Vagina (tissue), 2 donors: ENCODE data around the gene P2RY8. TPM values are rescaled to one million over a fixed set of nuclear protein-coding genes. Genes with fewer than 3 reads are reported as not detected.
A peak's percentile ranks its signal among the peaks of the same experiment; 100 is the strongest.
"Not testable (repeated sequence)": the region's sequence is repeated elsewhere in the genome, so short reads cannot be mapped to it uniquely, and the experiment has no call there.

Source experiments
- DNase-seq, 2 donors: peaks; one replicate each; pipeline ENCODE4 v3.0.0-alpha.2; 2017; ENCODE audit errors: extremely low spot score in 2 of 2
- H3K27ac ChIP-seq: fragments of 200-600 bp; sonication (generic); one replicate; pipeline ENCODE4 v1.5.1; 2019
- H3K27me3 ChIP-seq: fragments of 200-600 bp; sonication (generic); one replicate; pipeline ENCODE4 v1.5.1; 2019
- H3K36me3 ChIP-seq, 2 donors: fragments of 200-600 bp; sonication (generic); one replicate each; pipeline ENCODE4 v1.5.1; 2017 to 2019
- H3K4me1 ChIP-seq: fragments of 200-600 bp; sonication (generic); one replicate; pipeline ENCODE4 v1.5.1; 2019
- H3K4me3 ChIP-seq, 2 donors: fragments of 200-600 bp; sonication (generic); 1 replicate in 1 of 2; 2 replicates in 1 of 2; pipeline ENCODE4 v1.5.1; 2016 to 2019
- H3K9me3 ChIP-seq: fragments of 200-600 bp; sonication (generic); one replicate; pipeline ENCODE4 v1.5.1; 2019
- CTCF ChIP-seq, 3 experiments: fragments of 450-650 bp in 2 of 3; fragments of 200-600 bp in 1 of 3; sonication (generic) in 1 of 3; IDR thresholded peaks; one replicate each; pipeline ENCODE4 v1.5.1; 2017 to 2019; ENCODE audit warnings: antibody characterized with exemption in 3 of 3, mild to moderate bottlenecking in 2 of 3, moderate library complexity in 2 of 3
- POLR2A ChIP-seq, 2 donors: fragments of 450-650 bp; IDR thresholded peaks; one replicate each; pipeline ENCODE4 v1.6.1; 2017; ENCODE audit warnings: antibody characterized with exemption in 2 of 2, mild to moderate bottlenecking in 2 of 2, moderate library complexity in 2 of 2
- POLR2AphosphoS5 ChIP-seq, 2 donors: sonication (generic); formaldehyde crosslinking; IDR thresholded peaks; one replicate each; pipeline ENCODE4 v1.9.0; 2017; ENCODE audit warnings: antibody characterized with exemption in 2 of 2, mild to moderate bottlenecking in 2 of 2, low read depth in 1 of 2; ENCODE audit not compliant: insufficient read depth in 1 of 2
- intact Hi-C: fragments of 100-400 bp; cut with DNase I; formaldehyde crosslinking; loops from one replicate; pipeline ENCODE4 v1.15.1; 2023
- total RNA-seq: library from RNA; depleted of rRNA; stranded (reverse); fragments of >200 nt; gene quantifications from one replicate; pipeline ENCODE4 v1.2.3, GENCODE V29; 2016

Gene P2RY8
- total RNA-seq, 1 donor from 2014 or later: 0.74 TPM

DNA sequence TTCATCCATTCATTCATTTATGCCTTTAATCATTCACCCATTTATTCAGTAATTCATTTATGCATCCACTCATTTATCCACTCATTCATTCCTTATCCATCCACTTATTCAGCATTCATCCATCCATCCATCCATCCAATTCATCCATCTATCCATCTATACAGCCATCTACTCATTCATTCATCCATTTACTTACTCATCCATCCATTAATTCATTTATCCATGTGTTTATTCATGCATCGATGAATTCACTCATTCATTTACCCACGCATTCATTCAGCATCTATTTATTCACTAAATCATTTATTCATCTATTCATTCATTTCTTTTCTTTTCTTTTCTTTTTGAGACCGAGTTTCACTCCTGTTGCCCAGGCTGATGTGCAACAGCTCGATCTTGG, 10.4 kb downstream of the P2RY8 start:
- intact Hi-C loops: no loop called here
- Histone ChIP-seq H3K36me3 (no peaks in the 10 kb centered on the region), H3K4me3 (no peak overlapping the region), H3K27me3 (no peaks in the 10 kb centered on the region), H3K9me3 (no peaks in the 10 kb centered on the region), H3K27ac (no peak overlapping the region), H3K4me1 (no peaks in the 10 kb centered on the region)
- no peak for TF ChIP-seq POLR2A (IDR thresholded peaks at IDR 0.05)
- DNase-seq: no peak

DNA sequence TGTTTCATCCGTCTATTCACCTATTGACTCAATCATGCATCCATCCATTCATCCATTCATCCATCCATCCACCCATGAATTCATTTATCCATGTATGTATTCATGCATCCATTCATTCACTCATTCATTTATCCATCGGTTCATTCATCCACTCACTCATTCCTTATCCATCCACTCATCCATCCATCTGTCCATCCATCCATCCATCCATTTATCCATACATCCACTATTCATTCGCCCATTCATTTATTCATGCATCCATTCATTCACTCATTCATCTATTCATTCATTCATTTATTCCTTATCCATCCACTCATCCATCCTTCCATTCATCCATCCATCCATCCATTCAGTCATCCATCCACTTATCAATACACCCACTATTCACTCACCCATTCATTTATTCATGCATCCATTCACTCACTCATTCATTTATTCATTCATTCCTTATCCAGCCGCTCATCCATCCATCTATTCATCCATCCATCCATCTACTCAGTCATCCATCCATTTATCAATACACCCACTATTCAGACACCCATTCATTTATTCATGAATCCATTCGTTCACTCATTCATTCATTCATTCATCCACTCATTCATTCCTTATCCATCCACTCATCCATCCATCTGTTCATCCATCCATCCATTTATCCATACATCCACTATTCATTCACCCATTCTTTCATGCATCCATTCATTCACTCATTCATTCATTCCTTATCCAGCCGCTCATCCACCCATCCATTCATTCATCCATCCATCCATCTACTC, 11.2 kb downstream of the P2RY8 start:
- no peaks in the 10 kb centered on the region for H3K9me3 ChIP-seq
- no peak overlapping the region for H3K27ac ChIP-seq
- H3K36me3 ChIP-seq: no peaks in the 10 kb centered on the region
- intact Hi-C loops: no loop called here
- no peak overlapping the region for H3K4me3 ChIP-seq
- TF ChIP-seq POLR2A (IDR thresholded peaks at IDR 0.05) (no peak), POLR2AphosphoS5 (IDR thresholded peaks at IDR 0.05; ENCODE audit: insufficient read depth in 1 of 2, low read depth in 1 of 2) (no peak), CTCF (IDR thresholded peaks at IDR 0.05) (no peak)
- H3K27me3 ChIP-seq: no peaks in the 10 kb centered on the region
- DNase-seq: no peak
- H3K4me1 ChIP-seq: no peaks in the 10 kb centered on the region

DNA sequence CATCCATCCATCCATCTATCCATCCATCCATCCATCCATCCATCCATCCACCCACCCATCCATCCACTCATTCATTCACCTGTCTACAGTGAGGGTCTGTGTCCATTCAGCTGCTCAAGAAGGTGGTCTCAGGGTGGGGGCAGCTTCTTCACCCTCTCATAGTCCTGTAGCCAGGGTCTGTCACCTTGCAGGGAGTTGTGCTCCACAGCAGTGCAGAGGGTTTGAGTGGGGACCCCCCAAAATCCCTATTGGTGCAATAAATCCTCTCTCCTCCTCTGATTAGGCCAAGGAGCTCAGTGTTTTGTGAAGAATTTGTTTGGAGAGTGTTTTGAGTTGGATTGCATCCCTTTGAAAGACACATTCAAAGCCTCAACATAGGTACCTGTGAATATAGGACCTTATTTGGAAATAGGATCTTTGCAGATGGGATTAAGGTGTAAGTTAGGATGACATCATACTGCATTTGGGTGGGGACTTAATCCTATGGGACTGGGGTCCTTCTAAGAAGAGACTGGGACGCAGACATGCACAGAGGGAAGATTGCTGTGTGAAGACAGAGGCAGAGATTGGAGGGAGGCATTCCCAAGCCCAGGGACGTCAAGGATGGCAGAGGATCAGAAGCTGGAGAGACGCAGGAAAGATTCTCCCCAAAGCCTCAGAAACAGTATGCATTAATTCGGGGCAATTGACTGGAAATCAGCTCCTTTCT, 12.0 kb downstream of the P2RY8 start:
- Histone ChIP-seq H3K36me3 (no peaks in the 10 kb centered on the region), H3K4me1 (no peaks in the 10 kb centered on the region), H3K27me3 (no peaks in the 10 kb centered on the region), H3K9me3 (no peaks in the 10 kb centered on the region), H3K27ac (no peak overlapping the region), H3K4me3 (no peak overlapping the region)
- no peak for TF ChIP-seq CTCF (IDR thresholded peaks at IDR 0.05)
- intact Hi-C loops: no loop called here
- DNase-seq: peak in 1 of 2 donors; percentile 47

DNA sequence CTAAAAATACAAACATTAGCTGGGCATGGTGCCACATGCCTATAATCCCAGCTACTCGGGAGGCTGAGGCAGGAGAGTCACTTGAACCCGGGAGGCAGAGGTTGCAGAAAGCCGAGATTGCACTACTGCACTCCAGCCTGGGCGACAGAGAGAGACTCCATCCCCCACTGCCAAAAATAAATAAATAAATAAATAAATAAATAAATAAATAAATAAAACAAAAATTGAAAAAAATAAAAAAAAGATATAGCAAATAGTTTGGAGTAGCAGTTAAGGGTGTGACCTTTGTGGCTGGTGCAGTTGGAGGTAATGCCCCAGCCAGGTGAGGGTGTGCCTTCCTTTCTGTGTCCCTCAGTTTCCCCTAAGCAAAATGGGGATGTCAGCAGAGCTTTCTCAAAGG, 14.1 kb downstream of the P2RY8 start:
- H3K4me1 ChIP-seq, H3K36me3 ChIP-seq, H3K27ac ChIP-seq, intact Hi-C loops, H3K4me3 ChIP-seq, H3K9me3 ChIP-seq, H3K27me3 ChIP-seq, DNase-seq: not testable (repeated sequence)

DNA sequence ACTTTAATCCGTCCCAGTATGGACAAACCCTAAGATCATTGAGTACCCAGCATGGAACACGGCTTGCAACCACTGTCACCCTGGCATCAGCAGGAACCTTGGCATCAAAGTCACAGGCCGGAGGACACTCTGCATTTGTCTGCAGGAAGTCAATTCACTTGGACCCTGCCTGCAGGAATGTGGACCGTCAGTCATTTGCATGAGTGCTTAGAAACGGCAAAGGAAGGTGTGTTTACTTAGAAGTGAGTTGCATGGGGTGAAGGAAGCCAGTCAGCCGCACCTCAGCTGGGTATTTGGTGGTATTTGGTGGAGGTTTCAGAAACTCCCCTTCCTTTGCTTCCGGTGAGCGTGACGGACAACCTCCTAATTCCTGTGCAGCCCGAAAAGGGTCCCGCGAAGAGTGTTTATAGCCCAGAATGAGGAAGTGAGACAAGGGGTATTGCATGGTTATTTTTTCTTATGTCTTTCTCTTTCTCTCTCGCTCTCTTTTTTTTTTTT, 15.5 kb downstream of the P2RY8 start:
- Histone ChIP-seq H3K4me3 (no peak overlapping the region), H3K36me3 (no peaks in the 10 kb centered on the region), H3K4me1 (no peaks in the 10 kb centered on the region), H3K27ac (no peak overlapping the region), H3K9me3 (no peaks in the 10 kb centered on the region), H3K27me3 (no peaks in the 10 kb centered on the region)
- peak in 1 of 2 donors; percentile 69 for DNase-seq
- intact Hi-C loops: no loop called here
- TF ChIP-seq POLR2AphosphoS5 (IDR thresholded peaks at IDR 0.05; ENCODE audit: insufficient read depth in 1 of 2, low read depth in 1 of 2): no peak

DNA sequence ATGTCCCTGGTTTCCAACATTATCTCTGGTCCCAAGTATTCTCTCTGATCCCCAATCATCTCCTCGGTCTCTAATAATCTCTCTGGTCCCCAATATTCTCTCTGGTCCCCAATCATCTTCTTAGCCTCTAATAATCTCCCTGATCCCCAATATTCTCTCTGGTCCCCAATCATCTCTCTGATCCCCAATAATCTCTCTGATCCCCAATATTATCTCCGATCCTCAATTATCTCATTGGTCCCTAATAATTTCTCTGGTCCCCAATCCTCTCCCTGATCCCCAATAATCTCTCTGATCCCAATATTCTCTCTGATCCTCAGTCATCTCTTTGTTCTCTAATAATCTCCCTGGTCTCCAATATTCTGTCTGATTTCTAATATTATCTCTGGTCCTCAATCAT, 16.6 kb downstream of the P2RY8 start:
- intact Hi-C loops: no loop called here
- DNase-seq: no peak
- TF ChIP-seq POLR2A (IDR thresholded peaks at IDR 0.05) (no peak), POLR2AphosphoS5 (IDR thresholded peaks at IDR 0.05; ENCODE audit: insufficient read depth in 1 of 2, low read depth in 1 of 2) (no peak), CTCF (IDR thresholded peaks at IDR 0.05) (no peak)

More for the DNA sequence above, 16.6 kb downstream of the P2RY8 start:
- Histone ChIP-seq H3K36me3 (no peaks in the 10 kb centered on the region), H3K27ac (no peak overlapping the region), H3K9me3 (no peaks in the 10 kb centered on the region), H3K4me1 (no peaks in the 10 kb centered on the region), H3K4me3 (no peak overlapping the region), H3K27me3 (no peaks in the 10 kb centered on the region)
